ENCODE data around the gene MAGI2.
"Not testable (repeated sequence)": the region's sequence is repeated elsewhere in the genome, so short reads cannot be mapped to it uniquely, and the experiment has no call there.

The MAGI2 gene

DNA sequence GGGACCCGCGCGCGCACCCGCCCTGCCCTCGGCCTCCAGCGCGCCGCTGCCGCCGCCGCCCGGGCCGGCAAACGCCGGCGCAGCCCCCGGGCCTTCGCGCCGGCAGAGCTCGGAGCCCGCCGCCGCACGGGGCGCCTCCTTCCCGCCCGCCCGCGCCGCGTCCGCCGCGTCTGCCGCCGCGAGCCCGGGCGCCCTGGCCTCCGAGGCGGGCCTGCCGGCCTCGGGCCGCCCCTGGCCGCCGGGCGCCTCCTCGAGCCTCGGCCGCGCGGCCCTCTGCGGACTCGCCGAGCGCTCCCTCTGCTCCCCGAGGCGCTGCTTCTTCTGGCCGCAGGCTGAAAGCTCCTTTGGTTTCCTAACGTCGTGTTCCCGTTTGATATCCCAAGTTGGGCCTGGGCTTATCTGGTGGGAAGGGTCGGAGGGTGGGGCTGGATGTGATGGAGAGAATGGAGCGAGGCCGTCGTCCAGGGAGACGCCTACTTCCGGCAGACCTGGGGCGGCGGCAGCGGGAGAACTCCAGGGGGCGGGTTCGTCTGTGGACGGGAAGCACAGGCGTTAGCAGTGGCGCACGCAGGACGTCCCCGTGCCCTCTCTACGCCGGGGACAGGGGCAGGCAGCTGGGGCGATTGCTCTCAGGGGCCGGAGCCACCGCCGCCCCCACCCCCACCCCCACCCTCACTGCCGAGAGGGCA, 1433.9 kb downstream of the MAGI2 start:
- peak; percentile 86 for DNase-seq (ENCODE audit: low spot score)
- FAIRE-seq: peak; percentile 59

DNA sequence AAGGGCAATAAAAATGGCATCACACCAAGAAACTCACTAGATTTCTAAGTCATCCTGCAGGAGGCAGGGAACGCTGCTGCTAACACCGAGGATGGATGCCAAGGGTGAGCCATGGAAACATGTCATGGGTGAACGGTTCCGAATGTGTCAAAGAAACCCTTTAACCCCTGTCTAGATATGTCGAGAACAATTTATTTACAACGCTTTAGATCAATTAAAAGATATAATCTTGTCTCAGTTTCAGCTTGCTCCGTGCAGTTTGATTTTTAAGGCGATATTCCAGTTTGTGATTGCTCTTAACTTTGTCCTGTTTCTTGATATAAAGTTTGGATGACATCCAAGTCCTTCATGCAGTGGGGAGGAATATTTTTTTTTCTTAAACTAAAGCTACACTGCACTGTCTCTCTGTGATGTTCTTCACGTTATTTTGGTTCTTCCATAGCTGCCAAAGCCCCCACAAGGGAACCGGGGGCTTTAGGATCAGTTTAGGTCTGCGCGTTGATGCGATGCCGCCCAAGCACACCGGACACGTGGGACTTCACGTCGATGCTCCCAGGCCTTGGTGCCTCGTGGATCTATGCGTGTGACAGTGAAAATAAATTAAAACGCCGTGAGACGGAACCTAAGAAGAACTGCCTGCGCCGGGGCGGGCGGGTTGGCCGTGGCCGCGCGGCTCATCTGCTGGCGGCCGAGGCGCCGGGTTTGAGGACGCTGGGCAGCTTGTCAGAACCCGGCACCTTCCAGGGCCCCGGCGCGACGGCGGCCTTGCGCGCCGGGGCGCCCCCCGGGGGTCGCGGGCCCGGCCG, 1434.6 kb downstream of the MAGI2 start:
- DNase-seq (ENCODE audit: low spot score) (peak; percentile 56), FAIRE-seq (peak; percentile 9)

DNA sequence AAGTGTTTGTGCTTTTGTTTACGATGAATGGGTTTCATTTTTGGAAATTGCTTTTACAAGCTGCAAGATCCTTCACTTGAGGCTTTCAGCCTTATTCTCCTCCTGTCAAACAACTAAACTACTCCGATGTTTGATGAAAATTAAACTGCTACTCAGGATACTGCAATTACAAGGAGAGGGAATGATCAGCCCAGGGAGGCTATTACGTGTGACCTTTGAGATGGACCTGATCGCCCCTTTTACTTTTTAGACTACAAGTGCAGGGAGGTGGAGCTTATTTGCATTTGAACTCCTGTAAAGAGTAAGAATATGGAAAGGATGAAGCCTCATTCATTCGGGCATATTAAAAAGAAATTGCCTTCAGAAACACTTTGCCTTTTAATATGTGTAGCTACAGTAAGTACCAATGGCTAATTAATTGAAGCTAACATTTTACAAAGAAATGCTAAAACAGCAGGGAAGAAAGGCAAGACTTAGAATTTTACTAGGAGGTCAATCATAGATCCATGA, 1435.8 kb downstream of the MAGI2 start:
- no peak for DNase-seq (ENCODE audit: low spot score)
- no peak for FAIRE-seq

DNA sequence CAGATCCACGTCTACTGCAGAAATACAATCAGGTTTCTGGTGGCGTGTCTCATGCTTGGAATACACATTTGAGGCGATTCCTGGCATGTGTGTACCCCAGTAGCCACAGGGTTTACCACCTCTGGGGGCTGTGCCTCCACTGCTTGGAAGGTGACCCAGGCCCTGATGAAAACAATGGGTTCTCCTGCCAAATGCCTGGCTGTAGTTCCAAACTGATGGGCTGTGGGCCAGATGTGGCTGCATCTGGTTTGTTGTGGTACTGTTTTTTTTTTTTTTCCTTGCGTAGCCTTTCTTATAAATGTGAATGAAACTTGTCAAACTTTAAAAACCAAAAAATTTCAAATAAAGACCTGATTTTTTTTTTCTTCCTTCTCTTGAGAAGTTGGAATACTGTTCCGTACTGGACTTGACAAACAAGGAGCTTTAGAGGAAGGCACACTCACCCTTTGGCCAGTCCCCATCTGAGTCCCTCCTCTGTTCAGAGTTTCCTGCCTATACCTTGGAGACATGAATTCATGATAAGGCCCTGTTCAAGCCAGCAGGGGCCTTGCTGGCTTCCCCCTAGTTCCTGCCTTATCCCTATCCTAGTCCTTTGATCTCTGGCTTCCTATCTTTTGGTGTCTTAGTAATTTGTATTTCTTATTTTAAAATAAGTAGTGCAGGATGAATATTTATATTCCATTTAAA, 1437.8 kb downstream of the MAGI2 start:
- DNase-seq (ENCODE audit: low spot score): no peak
- no peak for FAIRE-seq

DNA sequence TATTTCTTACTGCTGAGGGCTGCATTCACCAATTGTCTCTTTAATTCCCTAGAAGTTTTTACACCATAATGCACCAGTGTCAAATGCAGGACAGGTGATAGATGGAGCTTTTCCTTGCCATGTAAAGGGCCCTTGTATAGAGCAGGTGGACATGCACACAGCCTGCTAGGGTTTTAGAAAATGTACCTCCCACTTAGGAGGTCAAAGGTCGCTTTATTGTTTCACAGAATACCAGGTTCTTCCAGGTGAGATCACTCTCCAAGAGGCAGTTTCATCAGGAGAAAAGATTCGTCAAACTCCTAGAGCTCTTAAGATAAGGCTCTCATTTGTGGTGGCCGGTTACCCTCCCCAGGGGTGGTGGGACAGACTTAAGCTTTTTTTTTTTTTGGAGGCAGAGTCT, 1439.1 kb downstream of the MAGI2 start:
- FAIRE-seq: no peak
- DNase-seq (ENCODE audit: low spot score): no peak

DNA sequence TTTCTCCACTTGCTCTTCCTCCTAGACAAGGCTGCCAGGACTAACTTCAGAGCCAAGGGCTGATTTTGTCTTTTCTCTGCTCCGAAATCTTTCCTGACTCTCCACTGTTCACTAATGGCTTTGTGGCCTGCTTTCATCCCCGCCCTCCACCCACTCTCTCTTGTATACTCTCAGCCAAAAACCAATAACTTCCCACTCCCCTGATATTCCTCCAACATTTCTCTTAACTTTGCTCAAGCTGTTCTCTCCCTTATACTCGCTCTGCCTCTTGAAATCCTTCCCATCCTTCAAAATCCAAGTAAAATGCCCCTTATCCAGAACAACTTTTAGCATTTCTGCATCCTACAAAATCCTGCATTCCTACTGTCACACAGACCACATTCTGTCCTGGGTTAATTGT, 1440.1 kb downstream of the MAGI2 start:
- FAIRE-seq (no peak), DNase-seq (ENCODE audit: low spot score) (no peak)

DNA sequence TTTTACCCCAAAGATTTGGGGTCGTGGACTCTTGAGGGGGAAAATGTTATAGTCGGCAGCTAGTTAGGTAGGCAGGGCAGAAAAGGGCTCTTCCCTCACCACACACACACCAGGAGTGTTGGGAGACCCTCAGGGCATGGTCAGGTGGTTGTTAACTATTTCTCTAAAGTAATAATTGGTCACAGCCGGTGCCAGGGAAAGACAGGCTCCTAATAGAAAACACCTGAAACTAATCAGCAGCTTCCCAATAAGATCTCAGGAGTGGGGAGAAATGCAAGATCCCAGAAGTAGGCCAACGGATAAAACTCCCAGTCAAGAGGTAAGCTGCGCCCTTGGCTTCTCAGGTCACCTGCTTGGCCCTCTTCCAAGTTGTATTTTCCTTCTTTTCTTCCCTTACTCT, 1441.8 kb downstream of the MAGI2 start:
- DNase-seq (ENCODE audit: low spot score) (no peak), FAIRE-seq (no peak)

DNA sequence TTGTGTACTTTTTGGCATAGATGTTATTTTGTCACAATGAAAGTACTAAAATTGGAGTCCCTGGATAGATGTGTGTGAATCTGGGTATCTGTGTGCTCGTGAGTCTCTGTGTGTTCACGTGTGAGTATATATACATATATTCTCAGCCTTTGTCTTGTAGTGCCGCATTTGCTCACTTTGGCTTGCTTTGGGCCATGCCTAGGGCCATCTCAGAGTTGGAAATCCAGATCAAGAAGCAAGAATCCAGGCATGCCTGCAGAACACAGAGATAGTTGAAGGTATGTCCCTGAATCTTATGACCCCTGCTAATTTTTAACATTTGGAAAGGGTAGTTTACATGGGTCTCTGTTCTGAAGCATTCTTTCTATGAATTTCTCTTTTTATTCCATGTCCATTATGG, 1446.2 kb downstream of the MAGI2 start:
- FAIRE-seq: no peak

DNA sequence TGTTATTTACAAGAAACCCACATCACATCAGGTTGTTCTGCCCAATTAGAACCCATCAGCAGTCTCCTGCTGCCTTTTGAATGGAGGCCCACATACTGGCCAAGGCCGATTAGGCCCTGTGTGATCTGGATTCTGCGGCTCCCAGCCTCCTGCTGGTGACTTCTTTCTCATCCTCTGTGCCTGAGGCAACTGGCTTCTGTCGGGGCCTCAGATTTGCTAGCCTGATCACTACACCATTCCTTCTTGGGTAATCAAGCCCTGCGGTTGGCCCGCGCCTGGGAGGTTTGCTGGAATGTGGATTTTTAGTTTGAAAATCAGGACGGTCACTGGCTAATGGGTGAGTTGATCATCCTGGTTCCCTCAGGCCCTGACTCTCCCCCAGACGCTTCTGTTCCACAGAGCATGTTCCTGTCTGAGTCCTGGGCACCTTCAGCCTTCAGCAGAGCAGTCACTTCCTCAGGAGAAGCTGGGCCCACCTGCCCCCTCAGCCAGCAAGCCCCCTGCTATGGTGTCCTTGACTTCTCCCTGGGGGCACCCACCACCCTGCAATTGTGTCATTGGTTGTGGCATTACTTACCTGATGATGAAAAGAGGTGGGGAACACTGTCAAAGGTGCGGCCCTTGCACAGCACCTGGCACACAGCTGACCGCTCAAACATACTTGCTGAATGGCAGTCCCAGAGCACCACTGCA, 1447.3 kb downstream of the MAGI2 start:
- DNase-seq (ENCODE audit: low spot score): no peak
- FAIRE-seq: no peak

More for the DNA sequence above, 1446.2 kb downstream of the MAGI2 start:
- no peak for DNase-seq (ENCODE audit: low spot score)

DNA sequence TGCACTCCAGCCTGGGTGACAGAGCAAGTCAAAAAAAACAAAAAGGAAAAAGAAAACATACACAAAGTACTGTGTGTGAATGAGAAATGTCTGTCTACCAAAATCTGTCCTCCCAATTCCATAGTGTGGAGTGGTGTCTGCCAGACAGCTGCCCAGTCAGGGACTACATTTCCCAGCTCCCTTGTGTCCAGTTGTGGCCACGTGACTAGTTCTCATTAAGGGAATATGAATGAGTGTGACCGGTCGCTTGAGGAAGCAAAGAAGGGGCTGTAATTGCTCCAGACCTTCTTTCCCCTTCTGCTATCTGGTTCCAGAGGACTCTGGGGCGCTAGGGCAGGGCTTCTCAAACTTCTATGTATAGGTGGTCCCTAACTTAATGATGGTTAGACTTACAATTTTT, 1450.8 kb downstream of the MAGI2 start:
- no peak for FAIRE-seq

DNA sequence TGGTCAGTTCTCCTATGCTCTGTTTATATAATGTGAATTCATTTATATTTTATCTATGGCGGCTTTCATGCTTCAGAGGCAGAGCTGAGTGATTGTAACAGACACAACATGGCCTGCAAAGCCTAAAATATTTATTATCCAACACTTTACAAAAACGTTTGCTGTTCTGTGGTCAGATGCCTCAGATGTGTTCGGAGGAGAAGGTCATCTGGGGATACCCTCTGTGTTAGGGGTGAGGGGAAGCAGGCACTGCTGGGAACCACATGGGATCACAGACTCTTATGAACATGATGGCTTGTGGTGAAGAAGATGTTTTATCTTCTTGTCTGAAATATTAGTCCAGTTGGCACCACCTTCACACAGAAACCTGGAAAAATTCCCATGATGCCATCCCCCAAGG, 1451.4 kb downstream of the MAGI2 start:
- DNase-seq (ENCODE audit: low spot score): no peak
- no peak for FAIRE-seq

More for the DNA sequence above, 1450.8 kb downstream of the MAGI2 start:
- no peak for DNase-seq (ENCODE audit: low spot score)

DNA sequence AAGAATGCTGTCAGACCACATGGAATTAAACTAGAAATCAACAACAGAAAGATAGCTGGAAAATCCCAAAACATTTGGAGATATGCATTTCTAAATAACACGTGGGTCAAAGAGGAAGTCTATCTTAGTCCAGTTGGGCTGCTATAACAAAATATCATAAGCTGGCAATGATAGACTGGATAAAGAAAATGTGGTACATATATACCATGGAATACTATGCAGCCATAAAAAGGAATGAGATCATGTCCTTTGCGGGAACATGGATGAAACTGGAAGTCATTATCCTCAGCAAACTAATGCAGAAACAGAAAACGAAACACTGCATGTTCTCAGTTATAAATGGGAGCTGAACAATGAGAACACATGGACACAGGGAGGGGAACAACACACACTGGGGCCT, 1454.3 kb downstream of the MAGI2 start:
- FAIRE-seq; DNase-seq (ENCODE audit: low spot score): not testable (repeated sequence)

DNA sequence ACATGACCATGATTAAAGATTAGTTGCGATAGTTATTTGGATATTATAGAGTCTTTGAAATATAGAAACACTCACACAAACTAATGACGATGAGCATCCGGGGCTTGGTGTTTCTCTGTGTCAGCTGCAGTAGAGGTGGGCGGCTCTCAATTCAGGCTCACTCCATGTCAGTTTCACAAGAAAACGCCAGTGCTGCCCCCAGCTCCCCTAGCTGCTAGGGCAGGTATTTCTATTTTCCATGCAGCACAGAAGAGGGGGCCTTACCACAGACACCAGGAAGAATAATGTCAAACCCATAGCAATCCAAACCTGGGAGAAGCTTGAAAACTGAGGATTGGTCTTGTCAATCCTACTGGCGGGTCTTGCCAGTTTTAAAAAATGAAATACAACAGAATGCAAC, 1457.8 kb downstream of the MAGI2 start:
- DNase-seq (ENCODE audit: low spot score) (peak; percentile 37), FAIRE-seq (no peak)

DNA sequence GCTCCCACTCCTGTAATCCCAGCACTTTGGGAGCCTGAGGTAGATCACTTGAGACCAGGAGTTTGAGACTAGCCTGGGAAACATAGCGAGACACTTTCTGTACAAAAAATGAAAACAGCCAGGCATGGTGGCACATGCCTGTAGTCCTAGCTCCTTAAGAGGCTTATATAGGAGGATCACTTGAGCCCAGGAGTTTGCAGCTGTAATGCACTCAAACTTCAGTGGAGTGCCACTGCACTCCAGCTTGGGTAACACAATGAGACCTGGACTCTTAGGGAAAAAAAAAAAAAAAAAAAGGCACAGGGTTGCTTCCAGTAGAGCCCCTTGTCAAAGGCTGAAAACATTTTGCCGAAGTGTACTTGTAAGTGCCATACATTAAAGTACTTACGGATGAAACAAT, 1459.6 kb downstream of the MAGI2 start:
- DNase-seq (ENCODE audit: low spot score) (no peak), FAIRE-seq (no peak)

DNA sequence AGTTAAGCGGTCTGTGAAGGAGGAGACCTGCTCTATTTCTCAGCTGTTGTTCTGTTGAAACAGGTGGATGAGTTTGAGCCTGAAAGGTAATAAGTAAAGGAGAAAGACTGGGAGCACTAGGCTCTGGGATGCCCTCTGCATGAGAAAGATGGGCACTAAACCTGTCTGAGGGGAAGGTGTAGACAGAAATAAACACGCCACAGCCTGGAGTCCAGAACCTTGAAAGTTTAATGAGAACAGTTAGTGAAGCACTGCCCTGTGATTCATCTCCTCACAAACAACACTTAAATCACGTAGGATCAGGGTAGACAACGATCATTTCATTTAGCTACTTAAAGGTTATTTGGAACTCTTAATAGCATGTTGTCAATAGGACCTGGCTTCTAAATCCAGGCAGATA, 1461.8 kb downstream of the MAGI2 start:
- no peak for FAIRE-seq
- DNase-seq (ENCODE audit: low spot score): no peak

DNA sequence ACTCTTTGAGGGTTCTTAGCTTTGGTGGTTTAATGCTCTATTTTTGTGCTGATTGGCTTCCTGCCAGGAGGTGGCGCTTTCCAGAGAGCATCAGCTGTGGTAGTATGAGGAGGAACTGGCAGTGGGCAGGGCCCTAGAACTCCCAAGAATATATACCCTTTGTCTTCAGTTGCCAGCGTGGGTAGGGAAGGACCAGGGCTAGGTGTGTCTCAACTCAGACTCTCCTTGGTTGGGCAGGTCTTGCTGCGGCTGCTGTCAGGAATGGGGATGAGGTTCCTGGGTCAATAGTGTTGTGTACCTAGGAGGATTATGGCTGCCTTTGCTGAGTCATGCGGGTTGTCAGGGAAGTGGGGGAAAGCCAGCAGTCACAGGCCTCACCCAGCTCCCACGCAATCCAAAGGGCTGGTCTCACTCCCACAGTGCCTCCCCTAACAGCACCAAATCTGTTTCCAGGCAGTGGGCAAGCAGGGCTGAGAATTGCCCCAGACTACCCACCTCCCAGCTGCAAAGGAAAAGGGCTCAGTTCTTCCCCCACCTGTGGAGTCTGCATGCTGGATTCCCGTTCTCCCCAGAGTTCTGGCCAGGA, 1463.4 kb downstream of the MAGI2 start:
- no peak for FAIRE-seq
- DNase-seq (ENCODE audit: low spot score): no peak

DNA sequence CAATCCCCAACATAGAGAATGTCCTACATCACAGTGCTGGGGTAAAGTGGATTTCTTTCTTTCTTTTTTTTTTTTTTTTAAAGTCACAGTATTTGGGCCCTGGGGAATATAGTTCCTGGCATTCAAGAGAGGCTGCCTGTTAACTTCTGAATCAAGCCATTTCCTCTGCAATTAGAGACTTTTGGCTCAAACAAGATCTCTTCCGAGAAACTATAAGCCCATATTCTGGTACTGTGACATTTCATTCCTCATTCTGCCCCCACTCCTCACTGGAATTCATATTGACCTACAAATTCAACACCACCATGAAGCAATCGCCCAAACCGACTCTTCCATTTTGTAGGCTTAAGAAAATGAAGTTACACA, 1467.5 kb downstream of the MAGI2 start:
- FAIRE-seq (no peak), DNase-seq (ENCODE audit: low spot score) (no peak)

DNA sequence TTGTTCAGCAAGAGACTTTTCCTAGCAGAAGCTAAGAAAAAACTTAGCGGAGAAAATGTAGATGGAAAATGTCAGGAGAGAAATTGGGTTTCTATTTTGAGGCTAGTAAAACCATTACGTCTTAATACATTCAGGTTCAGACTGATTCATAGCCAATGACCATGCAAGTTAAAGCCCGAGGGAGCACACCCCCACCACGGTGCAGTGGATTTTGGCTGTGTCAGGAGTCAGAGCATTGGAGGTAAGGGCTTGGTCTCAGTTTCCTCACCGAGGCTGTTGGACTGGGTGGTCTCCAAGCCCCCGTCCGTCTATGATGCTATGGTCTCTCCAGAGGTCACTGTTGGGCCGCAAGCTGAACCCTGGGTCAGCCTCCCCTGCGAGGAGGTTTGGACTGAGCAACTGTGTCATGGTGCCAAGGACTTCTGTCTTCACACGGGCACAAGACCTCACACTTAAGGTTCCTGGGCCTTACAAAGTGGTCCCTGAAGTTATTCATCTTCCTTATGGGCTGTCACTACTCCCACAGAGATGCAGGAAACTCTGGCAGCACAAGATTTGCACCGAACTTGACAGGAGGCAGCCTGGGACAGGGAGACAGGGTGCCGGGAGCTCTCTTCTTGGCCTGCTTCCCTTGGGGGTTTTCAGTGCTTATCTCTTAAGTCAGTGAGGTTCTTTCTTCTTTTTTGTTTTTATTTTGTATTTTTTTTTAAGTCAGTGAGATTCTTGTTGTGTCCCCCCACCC, 1468.1 kb downstream of the MAGI2 start:
- no peak for FAIRE-seq
- DNase-seq (ENCODE audit: low spot score): no peak

DNA sequence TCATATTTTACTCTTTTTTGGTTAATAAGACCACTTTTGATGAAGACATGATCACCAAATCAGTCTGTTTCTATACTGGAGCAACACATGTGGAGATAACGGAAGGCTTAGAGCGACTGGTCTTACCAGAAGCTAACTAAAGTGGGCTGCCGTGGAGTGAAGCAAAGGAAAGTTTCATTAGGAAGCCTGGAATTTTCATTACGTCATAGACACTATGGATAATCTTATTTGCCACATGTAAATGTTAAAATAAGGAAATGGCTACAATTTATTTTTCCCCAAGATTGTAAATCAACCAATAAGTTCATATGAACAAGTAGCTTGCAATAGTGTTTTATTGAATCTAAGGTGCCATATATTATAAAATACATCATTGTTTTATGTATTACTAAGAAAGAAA, 1469.5 kb downstream of the MAGI2 start:
- no peak for FAIRE-seq
- no peak for DNase-seq (ENCODE audit: low spot score)

DNA sequence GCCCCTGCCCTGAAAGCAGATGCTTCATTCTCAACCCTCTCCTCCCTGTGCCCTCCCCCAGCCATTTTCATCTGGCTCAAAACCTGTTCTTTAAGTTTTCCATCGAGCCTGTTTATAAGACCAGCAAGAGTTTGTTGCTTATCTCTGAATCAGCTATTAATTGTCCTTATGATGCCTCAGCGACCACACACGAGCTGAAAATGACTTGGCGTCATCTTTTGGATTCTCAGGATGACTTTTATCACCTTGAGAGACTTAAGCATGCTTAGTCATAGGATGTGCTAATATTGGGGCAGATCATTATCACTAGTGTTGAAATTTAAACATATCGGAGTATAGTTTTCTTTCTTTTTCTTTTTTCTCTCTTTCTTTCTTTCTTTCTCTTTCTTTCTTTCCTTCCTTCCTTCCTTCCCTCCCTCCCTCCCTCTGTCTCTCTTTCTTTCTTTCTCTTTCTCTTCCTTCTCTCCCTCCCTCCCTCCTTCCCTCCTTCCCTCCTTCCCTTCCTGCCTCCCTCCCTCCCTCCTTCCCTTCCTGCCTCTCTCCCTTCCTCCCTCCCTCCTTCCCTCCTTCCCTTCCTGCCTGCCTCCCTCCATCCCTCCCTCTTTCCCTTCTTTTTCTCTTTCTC, 1470.4 kb downstream of the MAGI2 start:
- no peak for DNase-seq (ENCODE audit: low spot score)
- FAIRE-seq: no peak

Measured in urothelium cell line (cell line).